Fibroblast of skin of right quadriceps (primary cell): ENCODE results near the gene MEI1.

Source experiments
- DNase-seq: peaks from one replicate; pipeline ENCODE4 v3.0.0-alpha.2; 2013

MEI1 gene

DNA sequence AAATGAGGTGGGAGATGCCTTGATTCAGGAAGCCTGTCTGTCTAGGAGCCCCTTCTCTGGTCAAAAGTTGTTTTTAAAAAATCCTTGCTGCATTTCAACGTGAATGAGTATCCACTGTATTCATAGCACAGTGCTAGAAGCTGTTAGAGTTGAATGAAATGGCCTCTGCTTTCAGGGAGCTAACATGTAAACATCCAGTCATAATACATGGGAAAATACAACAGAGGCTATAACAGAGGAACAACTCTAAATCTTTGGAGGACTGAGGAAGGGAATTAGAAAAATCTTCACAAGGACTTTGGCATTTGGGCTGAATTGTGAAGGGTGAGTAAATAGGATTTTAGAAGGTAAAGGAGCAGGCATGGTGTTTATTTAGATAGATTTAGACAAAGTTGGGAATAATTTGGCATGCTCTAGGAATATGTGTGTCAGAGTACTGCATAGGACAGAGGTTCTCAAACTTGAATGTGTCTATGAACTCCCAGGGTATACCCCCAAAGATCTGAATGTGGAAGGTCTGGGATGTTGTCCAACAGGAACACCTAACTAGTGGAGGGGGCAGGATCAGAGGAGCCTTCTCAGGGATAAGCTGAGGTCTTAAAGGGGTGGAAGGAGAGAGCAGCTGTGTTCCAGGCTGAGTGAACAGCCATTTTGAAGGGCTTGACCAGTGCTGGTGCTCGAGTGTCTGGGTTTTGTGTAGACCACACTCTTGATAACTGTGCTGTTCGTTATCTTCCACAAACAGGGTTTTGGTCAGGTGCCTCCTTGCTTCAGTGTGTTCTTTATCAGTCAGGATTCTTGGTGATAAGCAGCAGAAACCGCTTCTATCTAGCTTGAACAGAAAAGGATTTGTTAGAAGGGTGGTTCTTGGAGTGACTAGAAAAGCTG, 146.3 kb downstream of the MEI1 start:
- DNase-seq, result no peak

- no peak for DNase-seq
These were observed 147.1 kb downstream of the MEI1 start for GRCh38 chr22:41846268-41846987.

GRCh38 chr22:41847300-41847699, 148.0 kb downstream of the MEI1 start:
- no peak for DNase-seq

GRCh38 chr22:41848468-41848867, 149.2 kb downstream of the MEI1 start:
- DNase-seq, result no peak
